Activated B cell treated with CpG ODN at 0.5 μM for 24 hours (primary cell): ENCODE data around the gene TPSG1. TPM values are rescaled to one million over a fixed set of nuclear protein-coding genes. Genes with fewer than 3 reads are reported as not detected.

Experiments used
- ATAC-seq: fragments of 200-7000 bp; cut with Tn5 transposase; one replicate; pipeline ENCODE4 v1.10.0; 2021; ENCODE audit warnings: low read depth, mild to moderate bottlenecking, moderate library complexity
- CTCF ChIA-PET: fragments of 350-600 bp; sonication (Branson Sonifier 250); formaldehyde crosslinking; loops from one replicate; lab custom pipeline; 2021; ENCODE audit warnings: antibody characterized with exemption; lab: Charles Lee
- POLR2A ChIA-PET: fragments of 350-600 bp; sonication (Branson Sonifier 250); formaldehyde crosslinking; loops from one replicate; lab custom pipeline; 2021; ENCODE audit warnings: antibody characterized with exemption; lab: Charles Lee
- DNase-seq: peaks from one replicate; pipeline ENCODE4 v3.0.0; 2022
- H3K27ac Mint-ChIP-seq: one replicate; pipeline ENCODE4 v1.8.0; 2020; ENCODE audit warnings: mixed read lengths
- H3K27me3 Mint-ChIP-seq: one replicate; pipeline ENCODE4 v1.8.0; 2021; ENCODE audit warnings: mixed read lengths
- H3K36me3 Mint-ChIP-seq: one replicate; pipeline ENCODE4 v1.8.0; 2021; ENCODE audit warnings: low read depth, mixed read lengths
- H3K4me1 Mint-ChIP-seq: one replicate; pipeline ENCODE4 v1.8.0; 2021; ENCODE audit warnings: mixed read lengths
- H3K4me3 Mint-ChIP-seq: one replicate; pipeline ENCODE4 v1.8.0; 2020; ENCODE audit warnings: mild to moderate bottlenecking, mixed read lengths
- H3K9me3 Mint-ChIP-seq: one replicate; pipeline ENCODE4 v1.8.0; 2020; ENCODE audit warnings: mixed read lengths
- intact Hi-C: fragments of 100-400 bp; cut with micrococcal nuclease; formaldehyde crosslinking; loops from one replicate; pipeline ENCODE4 v1.15.1; 2024
- total RNA-seq: library from RNA; stranded (reverse); gene quantifications from 2 replicates; pipeline ENCODE4 v1.2.3, GENCODE V29; 2022
- TF ChIP-seq, protein P1 (sequence below): fragments of 200-600 bp; IDR thresholded peaks from one replicate; pipeline ENCODE4 v1.8.0; 2022; ENCODE audit warnings: antibody characterized with exemption, mild to moderate bottlenecking

The TPSG1 gene
- total RNA-seq, 1 donor from 2014 or later, result not detected

DNA sequence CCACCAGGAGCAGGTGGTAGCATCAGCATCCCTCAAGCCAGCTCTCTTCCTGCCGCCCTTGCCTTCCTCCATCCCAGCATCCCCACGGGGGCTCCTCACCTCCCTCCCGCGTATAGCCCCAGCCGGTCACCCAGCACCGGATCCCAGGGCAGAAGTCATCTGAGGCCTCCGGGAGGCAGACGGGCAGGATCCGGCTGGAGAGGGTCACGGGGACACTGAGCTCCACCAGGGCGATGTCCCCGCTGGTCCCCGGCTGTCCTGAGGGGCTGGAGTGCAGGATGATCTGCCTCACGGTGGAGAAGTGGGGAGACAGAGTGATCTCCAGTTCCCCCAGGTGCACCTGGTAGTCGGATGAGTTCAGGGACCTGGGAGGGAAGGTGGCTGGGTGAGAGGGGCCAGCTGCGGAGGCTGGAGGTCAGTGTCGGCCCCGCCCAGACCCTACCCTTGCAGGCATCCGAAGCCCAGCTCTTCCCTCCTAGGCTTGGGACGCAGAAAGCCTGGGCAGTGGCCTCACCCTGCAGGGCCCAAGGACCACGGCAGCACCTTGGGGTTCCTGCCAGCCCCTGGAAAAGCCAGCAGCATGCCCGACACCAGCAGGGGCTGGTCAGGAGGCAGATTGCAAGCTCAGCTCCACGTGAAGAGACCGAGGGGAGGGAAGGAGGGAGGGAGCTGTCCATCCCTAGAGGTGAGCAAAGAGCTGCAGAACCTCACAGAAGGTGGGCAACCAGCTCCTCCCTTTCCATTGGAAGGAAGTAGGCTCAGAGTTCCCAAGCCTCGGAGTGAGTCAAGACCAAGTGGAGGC lies 2.3 kb downstream of the TPSG1 start:
- Mint-ChIP-seq H3K27me3 (peaks cover 1% of the 10 kb centered on the region), H3K27ac (no peak overlapping the region), H3K4me1 (no peaks in the 10 kb centered on the region), H3K9me3 (no peaks in the 10 kb centered on the region), H3K36me3 (no peaks in the 10 kb centered on the region), H3K4me3 (no peak overlapping the region)
- TF ChIP-seq, protein P1, sequence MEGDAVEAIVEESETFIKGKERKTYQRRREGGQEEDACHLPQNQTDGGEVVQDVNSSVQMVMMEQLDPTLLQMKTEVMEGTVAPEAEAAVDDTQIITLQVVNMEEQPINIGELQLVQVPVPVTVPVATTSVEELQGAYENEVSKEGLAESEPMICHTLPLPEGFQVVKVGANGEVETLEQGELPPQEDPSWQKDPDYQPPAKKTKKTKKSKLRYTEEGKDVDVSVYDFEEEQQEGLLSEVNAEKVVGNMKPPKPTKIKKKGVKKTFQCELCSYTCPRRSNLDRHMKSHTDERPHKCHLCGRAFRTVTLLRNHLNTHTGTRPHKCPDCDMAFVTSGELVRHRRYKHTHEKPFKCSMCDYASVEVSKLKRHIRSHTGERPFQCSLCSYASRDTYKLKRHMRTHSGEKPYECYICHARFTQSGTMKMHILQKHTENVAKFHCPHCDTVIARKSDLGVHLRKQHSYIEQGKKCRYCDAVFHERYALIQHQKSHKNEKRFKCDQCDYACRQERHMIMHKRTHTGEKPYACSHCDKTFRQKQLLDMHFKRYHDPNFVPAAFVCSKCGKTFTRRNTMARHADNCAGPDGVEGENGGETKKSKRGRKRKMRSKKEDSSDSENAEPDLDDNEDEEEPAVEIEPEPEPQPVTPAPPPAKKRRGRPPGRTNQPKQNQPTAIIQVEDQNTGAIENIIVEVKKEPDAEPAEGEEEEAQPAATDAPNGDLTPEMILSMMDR, result no peak
- no peak for DNase-seq
- intact Hi-C loops, result no loop called here
- ChIA-PET POLR2A (no interaction called here), CTCF (no interaction called here)
- no peak for ATAC-seq

- CTCF ChIA-PET, result no interaction called here
- H3K36me3 Mint-ChIP-seq, result no peaks in the 10 kb centered on the region
- no peak for ATAC-seq
- DNase-seq, result no peak
- TF ChIP-seq, protein P1, result no peak
- intact Hi-C loops, result no loop called here
- H3K4me3 Mint-ChIP-seq, result no peak overlapping the region
- POLR2A ChIA-PET, result no interaction called here
- no peak overlapping the region for H3K27ac Mint-ChIP-seq
- H3K27me3 Mint-ChIP-seq, result peaks cover 1% of the 10 kb centered on the region
- H3K4me1 Mint-ChIP-seq, result no peaks in the 10 kb centered on the region
- no peaks in the 10 kb centered on the region for H3K9me3 Mint-ChIP-seq
Measured at GRCh38 chr16:1221628-1222552, 3.2 kb downstream of the TPSG1 start.

DNA sequence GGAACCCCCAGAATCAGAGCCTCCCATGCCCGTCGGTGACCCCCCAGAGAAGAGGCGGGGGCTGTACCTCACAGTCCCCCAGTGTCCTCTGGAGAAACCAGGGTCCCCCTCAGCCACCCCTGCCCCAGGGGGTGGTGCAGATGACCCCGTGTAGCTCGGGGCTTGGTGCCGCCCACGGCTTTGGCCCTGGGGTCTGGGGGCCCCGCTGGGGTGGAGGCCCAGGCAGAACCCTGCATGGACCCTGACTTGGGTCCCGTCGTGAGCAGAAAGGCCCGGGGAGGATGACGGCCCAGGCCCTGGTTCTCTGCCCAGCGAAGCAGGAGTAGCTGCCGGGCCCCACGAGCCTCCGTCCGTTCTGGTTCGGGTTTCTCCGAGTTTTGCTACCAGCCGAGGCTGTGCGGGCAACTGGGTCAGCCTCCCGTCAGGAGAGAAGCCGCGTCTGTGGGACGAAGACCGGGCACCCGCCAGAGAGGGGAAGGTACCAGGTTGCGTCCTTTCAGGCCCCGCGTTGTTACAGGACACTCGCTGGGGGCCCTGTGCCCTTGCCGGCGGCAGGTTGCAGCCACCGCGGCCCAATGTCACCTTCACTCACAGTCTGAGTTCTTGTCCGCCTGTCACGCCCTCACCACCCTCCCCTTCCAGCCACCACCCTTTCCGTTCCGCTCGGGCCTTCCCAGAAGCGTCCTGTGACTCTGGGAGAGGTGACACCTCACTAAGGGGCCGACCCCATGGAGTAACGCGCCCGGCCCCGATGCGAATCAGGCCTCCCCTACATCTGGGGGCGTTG lies 4.0 kb downstream of the TPSG1 start:
- POLR2A ChIA-PET, result no interaction called here
- CTCF ChIA-PET, result no interaction called here
- TF ChIP-seq, protein P1, result no peak

GRCh38 chr16:1220098-1220728 lies 4.9 kb downstream of the TPSG1 start:
- CTCF ChIA-PET, result no interaction called here
- no peaks in the 10 kb centered on the region for H3K36me3 Mint-ChIP-seq
- H3K9me3 Mint-ChIP-seq, result no peaks in the 10 kb centered on the region
- H3K4me3 Mint-ChIP-seq, result no peak overlapping the region
- DNase-seq (no peak), ATAC-seq (no peak)
- intact Hi-C loops, result no loop called here
- no peak overlapping the region for H3K27ac Mint-ChIP-seq
- peaks cover 1% of the 10 kb centered on the region for H3K27me3 Mint-ChIP-seq
- POLR2A ChIA-PET, result no interaction called here
- TF ChIP-seq, protein P1, result no peak
- H3K4me1 Mint-ChIP-seq, result no peaks in the 10 kb centered on the region

More for the DNA sequence above, 4.0 kb downstream of the TPSG1 start:
- Mint-ChIP-seq H3K27me3 (peaks cover 1% of the 10 kb centered on the region), H3K36me3 (no peaks in the 10 kb centered on the region), H3K4me1 (no peaks in the 10 kb centered on the region), H3K27ac (no peak overlapping the region), H3K9me3 (no peaks in the 10 kb centered on the region), H3K4me3 (no peak overlapping the region)
- ATAC-seq (no peak), DNase-seq (no peak)
- intact Hi-C loops, result no loop called here
